ENCODE results near the gene E2F4. TPM values are rescaled to one million over a fixed set of nuclear protein-coding genes. Genes with fewer than 3 reads are reported as not detected.

The E2F4 gene
- total and polyA plus RNA-seq, 2 of the 13 experiments (the other 11 are each of a cell fraction or from before 2014, with no cell fraction given) = 84.8 to 91.2 TPM

DNA sequence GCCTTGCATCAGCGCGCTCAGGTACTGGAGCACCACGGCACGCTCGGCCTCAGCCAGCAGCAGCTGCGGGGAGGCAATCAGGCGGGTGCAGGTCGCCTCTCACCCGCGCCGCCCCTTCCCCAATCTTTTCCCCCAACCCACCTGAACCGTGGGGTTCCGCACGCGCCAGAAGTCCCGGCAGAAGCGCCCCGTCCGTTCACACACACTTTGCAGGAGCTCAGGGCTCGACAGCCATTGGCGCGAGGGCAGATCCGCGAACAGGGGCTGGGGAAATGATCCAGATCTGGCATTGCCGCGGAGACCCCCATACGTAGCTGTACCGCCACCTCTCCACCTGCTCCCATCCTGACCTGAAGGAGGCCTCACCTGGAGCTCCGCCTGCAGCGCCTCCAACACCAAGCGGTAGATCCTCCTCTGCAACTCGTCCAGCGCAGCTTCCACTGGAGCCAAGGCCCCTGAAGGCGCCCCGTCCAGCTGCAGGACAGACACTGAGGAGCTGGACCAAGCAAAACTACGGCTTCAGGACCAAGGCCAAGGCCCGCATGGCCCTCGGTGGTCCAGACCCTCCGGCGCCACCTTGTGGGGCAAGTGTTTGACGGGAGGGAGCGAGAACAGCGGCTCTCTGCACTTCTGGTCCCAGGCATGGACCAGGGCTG lies 6.8 kb upstream of the E2F4 start (continued):
- TF ChIP-seq ZNF142 (CRISPR knock-in tag; IDR thresholded peaks at IDR 0.05) (peak; percentile 84; the same call in 1 of the 2 replicates), ARID3A (IDR thresholded peaks at IDR 0.05; ENCODE audit: low read depth, low read length) (0 out of 2 replicates have a peak, but pooled peaks have one; percentile 24), PLRG1 (conservative IDR thresholded peaks at IDR 0.05) (no peak), ZNF792 (CRISPR knock-in tag; IDR thresholded peaks at IDR 0.05) (peak; percentile 98), CREB1 (IDR thresholded peaks at IDR 0.05) (no peak), CREB1 (CRISPR knock-in tag; IDR thresholded peaks at IDR 0.05) (no peak), MATR3 (CRISPR knock-in tag; IDR thresholded peaks at IDR 0.05) (no peak), RERE (CRISPR knock-in tag; IDR thresholded peaks at IDR 0.05; ENCODE audit: low read depth) (0 out of 2 replicates have a peak, but pooled peaks have one; percentile 26), HNRNPL (IDR thresholded peaks at IDR 0.05; ENCODE audit: low read depth, low read length) (0 out of 2 replicates have a peak, but pooled peaks have one; percentile 53), ZFP91 (CRISPR knock-in tag; IDR thresholded peaks at IDR 0.05; ENCODE audit: borderline replicate concordance) (peak; percentile 87), ASH2L (IDR thresholded peaks at IDR 0.05; ENCODE audit: insufficient read length, low read depth, low read length) (peak; percentile 21), NKX3-1 (CRISPR knock-in tag; IDR thresholded peaks at IDR 0.05) (peak; percentile 88; the same call in 1 of the 2 replicates), SP1 (IDR thresholded peaks at IDR 0.05) (no peak), SP1 (CRISPR knock-in tag; IDR thresholded peaks at IDR 0.05) (peak; percentile 60)
